K562 (cell line): Measurements from ENCODE around the gene MUCL1. TPM values are rescaled to one million over a fixed set of nuclear protein-coding genes. Genes with fewer than 3 reads are reported as not detected.

ENCODE experiments used
- C11orf30 ChIP-seq: fragments of 450-650 bp; IDR thresholded peaks from 2 replicates; pipeline ENCODE4 v1.6.1; 2016; ENCODE audit warnings: low read depth, mild to moderate bottlenecking
- CHAMP1 ChIP-seq: fragments of 450-650 bp; IDR thresholded peaks from 2 replicates; pipeline ENCODE4 v1.6.1; 2016; ENCODE audit warnings: mild to moderate bottlenecking
- FOS ChIP-seq: IDR thresholded peaks from 3 replicates; pipeline ENCODE4 v1.6.1; 2011; ENCODE audit not compliant: insufficient read length; ENCODE audit errors: extremely low read depth
- HIVEP1 ChIP-seq: fragments of 250-450 bp; sonication (Bioruptor Pico); IDR thresholded peaks from 2 replicates; pipeline ENCODE4 v1.4.0; 2020; ENCODE audit warnings: mild to moderate bottlenecking
- HMGN3 ChIP-seq: IDR thresholded peaks from 2 replicates; pipeline ENCODE4 v1.6.1; 2011; ENCODE audit warnings: borderline replicate concordance, low read depth, mild to moderate bottlenecking, mixed read lengths, low read length; ENCODE audit not compliant: insufficient read length; ENCODE audit errors: extremely low read depth
- NFXL1 ChIP-seq: fragments of 450-650 bp; formaldehyde crosslinking; IDR thresholded peaks from 2 replicates; pipeline ENCODE4 v1.4.0; 2021; ENCODE audit warnings: mild to moderate bottlenecking
- TEAD2 ChIP-seq: fragments of 450-650 bp; IDR thresholded peaks from 2 replicates; pipeline ENCODE4 v1.6.1; 2016; ENCODE audit warnings: missing genetic modification characterization, control low read depth, missing compliant biosample characterization
- VEZF1 ChIP-seq: fragments of 200-800 bp; sonication (Bioruptor generic); IDR thresholded peaks from 2 replicates; pipeline ENCODE4 v1.6.1; 2017; ENCODE audit warnings: missing genetic modification characterization, missing compliant biosample characterization
- ZBTB40 ChIP-seq, 2 experiments: fragments of 450-650 bp in 1 of 2; sonication (generic) in 1 of 2; formaldehyde crosslinking in 1 of 2; IDR thresholded peaks; 2 replicates each; pipeline versions ENCODE4 v1.7.1 to v1.9.0; 2016 to 2022; ENCODE audit warnings: inconsistent platforms in 1 of 2, mild to moderate bottlenecking in 1 of 2, missing genetic modification reagents in 1 of 2
- ZFP30 ChIP-seq: fragments of 250-450 bp; sonication (Bioruptor Pico); IDR thresholded peaks from 2 replicates; pipeline ENCODE4 v1.8.0; 2022; ENCODE audit warnings: moderate library complexity, mild to moderate bottlenecking, inconsistent platforms, borderline replicate concordance
- ZNF175 ChIP-seq: fragments of 200-800 bp; sonication (Bioruptor generic); IDR thresholded peaks from 2 replicates; pipeline ENCODE4 v1.6.1; 2016; ENCODE audit warnings: low read depth, mild to moderate bottlenecking, missing genetic modification characterization, missing compliant biosample characterization
- ZNF431 ChIP-seq: sonication (generic); formaldehyde crosslinking; IDR thresholded peaks from 2 replicates; pipeline ENCODE4 v1.8.0; 2022; ENCODE audit warnings: mild to moderate bottlenecking, missing genetic modification reagents
- ZNF57 ChIP-seq: fragments of 450-650 bp; formaldehyde crosslinking; IDR thresholded peaks from 2 replicates; pipeline ENCODE4 v1.4.0; 2020; ENCODE audit warnings: mild to moderate bottlenecking, moderate library complexity
- polyA plus RNA-seq, 8 experiments: library from polyadenylated mRNA; depleted of rRNA in 4 of 8; stranded (reverse) in 5 of 8; unstranded in 3 of 8; fragments of >200 nt; fragmentation: Nextera tagmentation in 2 of 8; fragmentation: Illumina TruSeq in 1 of 8; extraction: Ambion mirVana in 2 of 8; extraction: Trizol in 1 of 8; gene quantifications; 2 replicates each; pipeline versions ENCODE4 v1.2.1 to v1.2.3, GENCODE V29; 2011 to 2014; ENCODE audit warnings: inconsistent platforms in 1 of 8, missing spikeins in 1 of 8
- total RNA-seq, 7 experiments: library from RNA; depleted of rRNA in 6 of 7; stranded (reverse); fragments of >200 nt in 6 of 7; fragmentation: Illumina TruSeq in 2 of 7; extraction: Trizol in 2 of 7; gene quantifications; 2 replicates each; pipeline versions ENCODE4 v1.2.1 to v1.2.3, GENCODE V29; 2011 to 2021; ENCODE audit warnings: low replicate concordance in 1 of 7

The MUCL1 gene
- total and polyA plus RNA-seq, 9 of the 15 experiments (the other 6 are each of a cell fraction or from before 2014, with no cell fraction given) = not detected

- TF ChIP-seq ZBTB40 (IDR thresholded peaks at IDR 0.05) (no peak), ZBTB40 (CRISPR knock-in tag; IDR thresholded peaks at IDR 0.05) (no peak), VEZF1 (CRISPR knock-in tag) (no peak), CHAMP1 (no peak), ZNF57 (no peak), ZNF431 (CRISPR knock-in tag) (no peak), TEAD2 (no peak), ZNF175 (CRISPR knock-in tag) (no peak), HIVEP1 (CRISPR knock-in tag) (no peak), HMGN3 (no peak), FOS (no peak), NFXL1 (no peak), C11orf30 (no peak), ZFP30 (no peak)
These were observed 25.3 kb downstream of the MUCL1 start (continued) for GRCh38 chr12:54879579-54879978.
